K562 (cell line): ENCODE results near the gene PDHA2. TPM values are rescaled to one million over a fixed set of nuclear protein-coding genes. Genes with fewer than 3 reads are reported as not detected.

ENCODE experiments used
- PKNOX1 ChIP-seq: fragments of 450-650 bp; IDR thresholded peaks from 2 replicates; pipeline ENCODE4 v1.6.1; 2016
- PREB ChIP-seq: sonication (generic); formaldehyde crosslinking; IDR thresholded peaks from 2 replicates; pipeline ENCODE4 v1.8.1; 2023; ENCODE audit warnings: mild to moderate bottlenecking, missing genetic modification reagents
- SRSF3 ChIP-seq: fragments of 200-400 bp; formaldehyde crosslinking; IDR thresholded peaks from 2 replicates; pipeline ENCODE4 v1.6.1; 2016; ENCODE audit warnings: mild to moderate bottlenecking, low read length, moderate library complexity; ENCODE audit not compliant: insufficient read depth
- ZNF140 ChIP-seq: fragments of 250-450 bp; sonication (Bioruptor Pico); IDR thresholded peaks from 2 replicates; pipeline ENCODE4 v1.8.0; 2021; ENCODE audit warnings: moderate library complexity, mild to moderate bottlenecking, inconsistent platforms
- ZNF512 ChIP-seq: IDR thresholded peaks from 2 replicates; pipeline ENCODE4 v1.6.1; 2016; ENCODE audit warnings: missing genetic modification characterization, missing compliant biosample characterization
- polyA plus RNA-seq, 8 experiments: library from polyadenylated mRNA; depleted of rRNA in 4 of 8; stranded (reverse) in 5 of 8; unstranded in 3 of 8; fragments of >200 nt; fragmentation: Nextera tagmentation in 2 of 8; fragmentation: Illumina TruSeq in 1 of 8; extraction: Ambion mirVana in 2 of 8; extraction: Trizol in 1 of 8; gene quantifications; 2 replicates each; pipeline versions ENCODE4 v1.2.1 to v1.2.3, GENCODE V29; 2011 to 2014; ENCODE audit warnings: inconsistent platforms in 1 of 8, missing spikeins in 1 of 8
- total RNA-seq, 7 experiments: library from RNA; depleted of rRNA in 6 of 7; stranded (reverse); fragments of >200 nt in 6 of 7; fragmentation: Illumina TruSeq in 2 of 7; extraction: Trizol in 2 of 7; gene quantifications; 2 replicates each; pipeline versions ENCODE4 v1.2.1 to v1.2.3, GENCODE V29; 2011 to 2021; ENCODE audit warnings: low replicate concordance in 1 of 7
- TF ChIP-seq, protein P1 (sequence below): fragments of 250-450 bp; sonication (Bioruptor Pico); IDR thresholded peaks from 2 replicates; pipeline ENCODE4 v1.5.0; 2020; ENCODE audit warnings: mild to moderate bottlenecking, borderline replicate concordance

The PDHA2 gene
- total and polyA plus RNA-seq, 9 of the 15 experiments (the other 6 are each of a cell fraction or from before 2014, with no cell fraction given) = not detected

GRCh38 chr4:95850161-95850560 is 10.3 kb downstream of the PDHA2 start (continued):
- TF ChIP-seq SRSF3 (no peak), ZNF512 (no peak), PKNOX1 (no peak), PREB (CRISPR knock-in tag) (no peak), ZNF140 (no peak)
- TF ChIP-seq, protein P1, sequence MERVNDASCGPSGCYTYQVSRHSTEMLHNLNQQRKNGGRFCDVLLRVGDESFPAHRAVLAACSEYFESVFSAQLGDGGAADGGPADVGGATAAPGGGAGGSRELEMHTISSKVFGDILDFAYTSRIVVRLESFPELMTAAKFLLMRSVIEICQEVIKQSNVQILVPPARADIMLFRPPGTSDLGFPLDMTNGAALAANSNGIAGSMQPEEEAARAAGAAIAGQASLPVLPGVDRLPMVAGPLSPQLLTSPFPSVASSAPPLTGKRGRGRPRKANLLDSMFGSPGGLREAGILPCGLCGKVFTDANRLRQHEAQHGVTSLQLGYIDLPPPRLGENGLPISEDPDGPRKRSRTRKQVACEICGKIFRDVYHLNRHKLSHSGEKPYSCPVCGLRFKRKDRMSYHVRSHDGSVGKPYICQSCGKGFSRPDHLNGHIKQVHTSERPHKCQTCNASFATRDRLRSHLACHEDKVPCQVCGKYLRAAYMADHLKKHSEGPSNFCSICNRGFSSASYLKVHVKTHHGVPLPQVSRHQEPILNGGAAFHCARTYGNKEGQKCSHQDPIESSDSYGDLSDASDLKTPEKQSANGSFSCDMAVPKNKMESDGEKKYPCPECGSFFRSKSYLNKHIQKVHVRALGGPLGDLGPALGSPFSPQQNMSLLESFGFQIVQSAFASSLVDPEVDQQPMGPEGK (CRISPR knock-in tag) = no peak
